A673 (cell line): Measurements from ENCODE around the gene TAS2R3.

ENCODE experiments used
- CTCF ChIP-seq: fragments of 300-800, 200-600 bp; sonication (generic); conservative IDR thresholded peaks from 2 replicates; pipeline ENCODE4 v1.5.1; 2017; ENCODE audit warnings: low read depth, mild to moderate bottlenecking, antibody characterized with exemption, low read length, moderate library complexity, mixed read lengths
- EZH2 ChIP-seq: fragments of 200-600 bp; sonication (generic); IDR thresholded peaks from 2 replicates; pipeline ENCODE4 v1.6.1; 2017; ENCODE audit warnings: borderline replicate concordance, low read depth, mild to moderate bottlenecking, mixed read lengths, antibody characterized with exemption, low read length; ENCODE audit not compliant: poor library complexity, severe bottlenecking

GRCh38 chr7:141785706-141786552 lies 22.0 kb downstream of the TAS2R3 start:
- TF ChIP-seq CTCF = peak; percentile 86
- TF ChIP-seq EZH2 = no peak
